ENCODE data around the gene GALR2. TPM values are rescaled to one million over a fixed set of nuclear protein-coding genes. Genes with fewer than 3 reads are reported as not detected.
A peak's percentile ranks its signal among the peaks of the same experiment; 100 is the strongest.
"Not testable (repeated sequence)": the region's sequence is repeated elsewhere in the genome, so short reads cannot be mapped to it uniquely, and the experiment has no call there.

The GALR2 gene
- total RNA-seq, 1 donor from 2014 or later = not detected

DNA sequence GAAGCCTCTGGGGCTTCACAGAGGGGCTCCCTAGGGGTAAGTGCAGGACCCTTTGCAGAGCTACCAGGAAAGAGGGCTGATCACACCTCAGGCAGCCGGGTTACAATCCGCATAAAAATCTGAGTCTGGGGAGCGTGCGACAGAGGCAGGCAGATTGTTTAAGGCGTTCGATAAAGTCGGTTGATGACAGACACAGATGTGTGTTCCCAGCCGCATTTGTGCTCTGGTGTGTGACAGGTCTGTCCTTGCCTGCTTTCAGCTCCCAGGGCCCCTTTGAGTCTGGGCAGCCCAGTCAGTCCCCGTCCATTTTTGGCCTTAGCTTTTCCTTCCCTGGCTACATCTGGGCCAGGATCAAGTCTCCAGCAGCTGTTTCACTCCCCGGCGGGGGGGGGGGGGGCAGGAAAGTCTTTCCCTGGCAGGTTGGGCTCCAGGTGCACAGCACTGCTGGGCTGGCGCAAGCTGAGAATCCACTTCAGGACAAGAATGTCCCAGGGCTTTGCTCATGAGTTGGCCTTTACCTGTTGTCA is 3.1 kb downstream of the GALR2 start:
- intact Hi-C loops (cut with micrococcal nuclease) = no loop called here
- DNase-seq (no peak), ATAC-seq (no peak)

DNA sequence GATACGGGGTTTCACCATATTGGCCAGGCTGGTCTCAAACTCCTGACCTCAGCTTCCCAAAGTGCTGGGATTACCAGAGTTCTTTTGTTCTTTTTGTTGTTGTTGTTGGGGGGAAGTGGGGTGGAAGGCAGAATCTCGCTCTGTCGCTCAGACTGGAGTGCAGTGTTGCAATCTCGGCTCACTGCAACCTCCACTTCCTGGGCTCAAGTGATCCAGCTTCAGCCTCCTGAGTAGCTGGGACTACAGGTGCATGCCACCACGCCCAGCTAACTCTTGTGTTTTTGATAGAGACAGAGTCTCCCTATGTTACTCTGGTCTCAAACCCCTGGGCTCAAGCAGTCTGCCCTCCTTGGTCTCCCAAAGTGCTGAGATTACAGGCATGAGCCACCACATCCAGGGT is 3.8 kb downstream of the GALR2 start:
- ATAC-seq; intact Hi-C loops (cut with micrococcal nuclease); DNase-seq: not testable (repeated sequence)

- DNase-seq (no peak), ATAC-seq (no peak)
- intact Hi-C loops (cut with micrococcal nuclease) = no loop called here
Observed at GRCh38 chr17:76078860-76079534, 4.4 kb downstream of the GALR2 start, which contains the start of gene ZACN. TSS of gene ZACN (plus strand) at chr17:76079182. CDS start at chr17:76079265, 83 bp downstream.

GRCh38 chr17:76079535-76079955 is 5.0 kb downstream of the GALR2 start:
- no peak for DNase-seq
- intact Hi-C loops (cut with micrococcal nuclease) = no loop called here
- peak; percentile 3 for ATAC-seq

DNA sequence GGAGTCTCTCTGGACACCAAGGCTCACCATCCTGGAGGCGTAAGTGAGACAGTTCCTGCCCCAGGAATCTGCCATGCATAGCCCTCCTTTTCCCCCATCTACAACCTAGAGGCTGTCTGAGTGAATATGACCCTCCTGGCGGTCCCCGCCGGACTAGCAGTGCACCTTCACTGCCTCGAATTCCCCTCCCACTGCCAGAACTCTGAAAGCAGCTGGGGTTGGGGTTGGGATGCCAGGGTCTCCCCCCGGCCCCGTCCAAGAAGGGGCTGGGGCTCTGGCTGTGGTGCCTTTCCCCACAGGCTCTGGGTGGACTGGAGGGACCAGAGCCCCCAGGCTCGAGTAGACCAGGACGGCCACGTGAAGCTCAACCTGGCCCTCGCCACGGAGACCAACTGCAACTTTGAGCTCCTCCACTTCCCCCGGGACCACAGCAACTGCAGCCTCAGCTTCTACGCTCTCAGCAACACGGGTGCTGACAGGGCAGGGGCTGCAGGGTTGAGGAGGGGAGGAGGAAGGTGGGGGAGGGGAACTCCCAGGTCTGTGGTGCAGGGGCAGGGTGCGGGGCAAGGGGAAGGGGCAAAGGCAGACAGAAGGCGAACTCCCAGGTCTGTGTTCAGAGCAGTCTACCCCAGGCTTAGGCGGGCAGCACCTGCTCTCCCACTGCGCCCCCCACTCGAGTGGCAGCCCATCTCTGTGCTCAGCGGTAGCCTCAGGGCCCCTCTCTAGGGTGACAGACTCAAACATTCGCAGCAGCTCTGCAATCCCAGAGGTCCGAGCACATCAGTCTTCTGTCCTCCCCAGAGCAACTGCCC is 5.6 kb downstream of the GALR2 start:
- ATAC-seq (peak; percentile 8), DNase-seq (no peak)
- intact Hi-C loops (cut with micrococcal nuclease) = no loop called here

DNA sequence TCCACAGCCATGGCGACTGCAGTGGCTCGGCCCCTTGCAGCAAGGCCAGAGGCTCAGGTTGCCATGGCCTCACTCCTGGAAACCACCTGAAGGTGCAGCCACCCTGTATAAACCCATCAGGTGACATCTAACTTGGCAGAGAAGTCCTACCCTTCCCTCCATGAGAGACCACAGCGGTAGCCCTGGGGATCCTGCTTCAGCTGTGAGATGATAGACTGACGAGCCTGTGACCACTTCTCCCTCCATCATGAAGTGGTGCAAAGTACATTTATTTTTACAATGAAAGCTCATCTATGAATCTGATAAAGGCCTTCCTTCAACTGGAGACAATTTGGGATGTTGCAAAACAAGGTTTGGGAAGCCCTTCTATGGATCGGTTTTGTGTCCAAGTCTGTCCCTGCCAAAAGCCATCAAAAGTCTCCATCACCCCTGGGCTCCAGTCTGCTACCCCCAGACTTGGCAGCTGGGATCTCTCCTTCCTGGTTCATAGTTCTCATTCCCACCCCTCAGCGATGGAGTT is 6.2 kb downstream of the GALR2 start:
- DNase-seq (no peak), ATAC-seq (peak; percentile 7)
- intact Hi-C loops (cut with micrococcal nuclease) = no loop called here

GRCh38 chr17:76081295-76082210 is 7.0 kb downstream of the GALR2 start:
- DNase-seq = no peak
- intact Hi-C loops (cut with micrococcal nuclease) = no loop called here
- peak; percentile 5 for ATAC-seq

- ATAC-seq (no peak), DNase-seq (no peak)
- intact Hi-C loops (cut with micrococcal nuclease) = no loop called here
Observed at GRCh38 chr17:76082326-76083251, 8.0 kb downstream of the GALR2 start.

- ATAC-seq = no peak
- intact Hi-C loops (cut with micrococcal nuclease) = no loop called here
- no peak for DNase-seq
Observed at GRCh38 chr17:76083536-76084182, 9.1 kb downstream of the GALR2 start.

- no peak for DNase-seq
- no peak for ATAC-seq
- intact Hi-C loops (cut with micrococcal nuclease) = no loop called here
Observed at GRCh38 chr17:76085066-76085730, 10.6 kb downstream of the GALR2 start.

DNA sequence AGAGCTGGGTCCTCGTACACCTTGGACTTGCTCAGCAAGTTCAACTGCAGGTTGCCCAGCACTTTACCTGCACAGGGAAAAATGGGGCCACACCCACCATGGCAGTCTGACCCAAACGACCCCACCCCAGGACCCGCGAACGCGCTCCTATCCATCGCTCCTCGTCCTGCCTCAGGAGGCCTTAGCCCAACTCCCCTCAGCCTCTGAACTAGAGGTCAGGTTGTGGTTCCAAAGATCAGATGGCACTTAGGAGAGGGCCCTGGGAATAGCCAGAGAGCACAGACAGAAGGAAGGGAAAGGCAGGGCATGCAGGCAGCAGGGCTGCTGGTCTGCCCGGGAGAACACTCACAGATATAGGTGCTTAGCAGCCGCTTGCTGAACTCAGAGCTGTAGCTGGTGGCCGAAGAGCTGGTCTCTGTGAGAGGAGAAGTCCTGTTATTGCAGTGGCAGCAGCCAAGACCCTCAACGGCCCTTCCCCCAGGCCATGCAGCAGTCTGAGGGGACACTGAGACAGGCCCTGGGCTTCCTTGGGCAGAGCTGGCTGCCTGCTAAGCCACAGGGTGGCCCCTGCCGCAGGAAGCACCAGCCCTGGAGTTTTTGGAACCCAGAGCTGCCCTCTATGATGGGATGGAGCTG is 11.3 kb downstream of the GALR2 start:
- DNase-seq = no peak
- intact Hi-C loops (cut with micrococcal nuclease) = no loop called here
- no peak for ATAC-seq

DNA sequence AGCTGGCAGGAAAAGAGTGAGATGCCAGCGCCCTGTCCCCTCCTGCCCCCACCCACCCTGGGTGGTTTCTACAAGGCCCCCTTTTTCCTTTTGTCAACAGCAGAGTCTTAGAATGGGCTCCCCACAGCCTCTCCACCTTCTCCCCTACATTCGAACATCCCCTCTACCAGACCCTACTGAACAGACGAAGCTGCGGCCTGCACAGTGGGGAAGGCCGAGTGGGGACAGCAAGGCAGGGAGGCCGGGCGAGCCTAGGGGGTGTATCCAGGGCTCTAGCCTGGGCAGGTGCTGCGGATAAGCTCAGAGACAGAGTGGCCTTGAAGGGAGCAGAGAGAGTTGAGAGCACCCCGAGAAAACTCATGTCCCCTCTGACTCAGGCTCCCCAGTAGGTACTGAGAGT is 11.8 kb downstream of the GALR2 start:
- intact Hi-C loops (cut with micrococcal nuclease) = no loop called here

DNA sequence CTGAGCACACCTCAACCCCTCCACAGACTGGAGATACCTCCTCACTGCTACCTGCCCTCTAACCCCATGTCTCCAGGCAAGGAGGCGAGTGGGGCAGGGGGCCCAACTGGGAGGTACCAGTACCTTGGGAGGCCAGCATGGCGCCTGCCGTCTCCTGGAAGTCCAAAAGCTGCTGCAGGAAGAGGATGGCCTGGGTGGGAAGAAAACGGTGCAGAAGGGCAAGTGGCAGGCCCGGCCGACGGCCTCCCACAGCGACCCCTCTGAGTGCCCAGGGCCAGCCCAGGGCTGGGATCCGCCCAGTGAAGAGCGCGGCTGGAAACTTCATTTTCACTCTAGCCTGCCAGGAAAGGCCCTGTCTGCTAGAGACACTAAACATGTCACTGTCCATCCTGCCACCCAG is 12.9 kb downstream of the GALR2 start:
- no peak for DNase-seq
- intact Hi-C loops (cut with micrococcal nuclease) = no loop called here
- ATAC-seq = no peak

More for the DNA sequence above, 11.8 kb downstream of the GALR2 start:
- ATAC-seq = no peak
- no peak for DNase-seq

- ATAC-seq = no peak
- no peak for DNase-seq
- intact Hi-C loops (cut with micrococcal nuclease) = no loop called here
Observed at GRCh38 chr17:76088041-76088867, 13.7 kb downstream of the GALR2 start.

DNA sequence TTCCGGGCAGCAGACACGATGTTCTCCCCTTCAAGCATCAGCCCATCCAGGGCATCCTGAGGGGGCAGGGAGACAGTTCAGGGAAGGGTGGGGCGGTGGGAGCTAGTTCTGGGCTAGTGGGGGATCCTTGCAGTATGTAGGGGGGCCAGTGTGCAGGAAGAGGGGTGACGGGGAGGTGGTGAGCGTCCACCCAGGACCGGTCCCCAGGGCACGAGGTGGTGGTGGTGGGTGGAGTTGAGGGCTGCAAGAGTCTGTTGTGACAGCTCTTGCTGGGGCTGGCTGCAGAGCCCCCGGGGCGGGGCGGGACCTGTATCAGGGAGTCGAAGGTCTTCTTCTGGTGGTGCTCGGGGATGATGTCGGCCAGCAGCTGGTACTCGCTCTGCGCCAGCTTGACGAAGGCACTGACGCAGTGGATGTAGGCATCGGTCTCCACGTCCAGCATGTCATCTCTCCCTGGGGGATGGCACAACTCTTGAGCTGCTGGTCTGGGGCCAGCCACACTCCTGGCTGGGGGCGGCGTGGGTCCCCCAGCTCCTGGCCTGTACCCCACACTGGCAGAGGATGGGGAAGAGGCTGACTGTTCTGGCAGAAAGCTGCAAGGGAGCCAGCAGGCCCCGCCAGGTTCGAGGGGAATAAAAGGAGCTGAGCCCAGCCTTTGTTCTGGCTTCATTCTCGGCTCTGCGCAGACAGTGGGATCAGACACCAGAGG is 14.4 kb downstream of the GALR2 start:
- DNase-seq (no peak), ATAC-seq (no peak)
- intact Hi-C loops (cut with micrococcal nuclease) = no loop called here

All from left ventricle myocardium superior (tissue), 1 donor.